Measurements from ENCODE around the gene UBE2U.

UBE2U gene, protein sequence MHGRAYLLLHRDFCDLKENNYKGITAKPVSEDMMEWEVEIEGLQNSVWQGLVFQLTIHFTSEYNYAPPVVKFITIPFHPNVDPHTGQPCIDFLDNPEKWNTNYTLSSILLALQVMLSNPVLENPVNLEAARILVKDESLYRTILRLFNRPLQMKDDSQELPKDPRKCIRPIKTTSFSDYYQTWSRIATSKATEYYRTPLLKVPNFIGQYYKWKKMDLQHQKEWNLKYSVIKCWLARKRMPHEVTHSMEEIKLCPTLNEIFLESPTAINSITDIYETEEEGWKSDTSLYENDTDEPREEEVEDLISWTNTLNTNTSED

DNA sequence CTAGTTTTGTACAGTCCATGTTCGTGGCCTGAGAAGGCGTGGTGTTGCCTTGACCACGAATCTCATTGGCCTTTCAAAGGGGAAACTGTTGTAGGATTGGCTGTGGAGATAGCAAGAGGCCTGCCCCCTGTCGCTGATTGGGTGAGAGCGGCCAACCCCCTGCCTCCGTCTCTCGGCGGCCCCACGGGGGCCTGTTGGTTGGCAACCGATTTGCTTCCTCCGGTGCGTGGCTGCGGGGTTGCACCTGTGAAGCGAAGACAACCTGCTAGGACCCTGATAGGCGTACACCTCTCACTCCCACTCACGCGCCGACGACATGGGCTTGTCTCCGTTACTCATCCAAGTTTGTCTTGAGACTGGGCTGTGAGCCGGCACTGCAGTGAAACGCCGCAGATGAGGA lies at the start of gene UBE2U:
Gene UBE2U, plus strand, starts transcription at position 204 of the 400 bp plus-strand sequence. CDS start 428 bp downstream, outside the sequence.
- DNase-seq, result no peak
- in situ Hi-C loops (cut with HindIII; ENCODE audit: low pct_ligation_motif_present, low pct_unique_long_range_greater_than_20kb, low sequenced_read_pairs), result no loop called here

DNA sequence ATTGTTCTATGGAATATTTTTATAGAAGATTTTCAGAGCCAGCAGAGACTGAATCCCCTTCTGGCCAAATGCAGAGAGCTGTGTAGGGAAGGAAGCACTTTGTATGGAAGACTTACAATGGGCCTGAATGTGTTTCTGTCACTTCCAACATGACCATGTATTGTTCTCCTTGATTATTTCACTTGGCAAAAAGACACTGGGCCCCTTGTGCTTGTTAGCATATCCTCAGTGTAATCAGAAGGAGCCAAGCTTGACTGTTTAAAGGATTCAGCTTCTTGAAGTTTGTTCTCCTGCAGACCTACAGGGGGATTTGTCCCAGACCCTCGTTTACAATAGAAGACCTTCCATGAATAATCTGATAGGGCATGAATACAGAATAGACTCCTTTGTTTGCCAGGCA lies 48.1 kb upstream of the UBE2U start:
- DNase-seq, result no peak
- in situ Hi-C loops (cut with HindIII; ENCODE audit: low pct_ligation_motif_present, low pct_unique_long_range_greater_than_20kb, low sequenced_read_pairs), result no loop called here

DNA sequence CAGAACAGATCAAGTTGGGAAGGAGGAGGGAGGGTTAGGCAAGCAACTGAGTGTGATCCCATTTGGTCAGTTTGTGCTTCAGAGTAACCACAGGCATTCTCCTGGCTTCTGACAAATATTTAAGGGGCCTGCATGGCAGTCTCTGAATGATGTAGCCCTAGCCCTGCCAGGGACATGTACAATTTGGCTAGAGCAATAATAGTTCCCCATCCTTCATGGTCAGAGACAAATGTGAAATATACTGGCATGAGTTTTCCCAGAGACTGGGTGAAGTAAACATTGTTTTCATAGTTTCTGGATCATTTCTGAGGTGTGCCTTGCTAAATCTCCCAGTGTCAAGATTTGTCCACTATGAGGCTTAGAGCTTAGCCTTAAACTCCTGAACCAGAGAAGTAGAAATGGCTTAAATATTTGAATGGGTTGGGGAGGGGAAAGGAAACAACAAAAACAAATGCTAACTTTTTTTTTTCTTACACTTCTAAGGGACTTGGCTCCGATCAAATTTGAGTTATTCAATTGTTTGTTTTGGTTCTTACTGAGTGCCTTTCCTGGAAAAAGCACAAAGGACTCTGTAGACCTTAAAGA lies 42.0 kb upstream of the UBE2U start:
- in situ Hi-C loops (cut with HindIII; ENCODE audit: low pct_ligation_motif_present, low pct_unique_long_range_greater_than_20kb, low sequenced_read_pairs), result no loop called here
- DNase-seq, result no peak

DNA sequence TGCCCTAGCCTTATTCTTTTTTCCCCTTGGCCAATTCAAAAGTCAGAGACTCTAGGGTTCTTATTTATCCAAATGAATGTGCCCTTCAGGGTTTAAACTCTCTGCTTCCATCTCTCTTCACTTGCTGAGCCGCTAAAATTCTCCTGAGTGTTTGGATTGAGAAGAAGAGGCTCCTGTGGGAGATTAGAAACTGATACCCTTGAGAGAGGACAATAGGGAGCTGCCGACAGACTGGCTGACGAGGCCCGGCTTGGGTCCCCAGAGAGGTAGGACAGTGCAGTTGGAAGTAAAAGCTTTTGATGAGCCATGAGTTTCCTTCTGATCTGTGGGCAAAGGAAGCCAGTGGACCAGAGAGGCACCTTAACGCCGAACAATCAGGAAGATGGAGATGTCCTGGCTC lies 41.3 kb upstream of the UBE2U start:
- in situ Hi-C loops (cut with HindIII; ENCODE audit: low pct_ligation_motif_present, low pct_unique_long_range_greater_than_20kb, low sequenced_read_pairs), result no loop called here
- no peak for DNase-seq

DNA sequence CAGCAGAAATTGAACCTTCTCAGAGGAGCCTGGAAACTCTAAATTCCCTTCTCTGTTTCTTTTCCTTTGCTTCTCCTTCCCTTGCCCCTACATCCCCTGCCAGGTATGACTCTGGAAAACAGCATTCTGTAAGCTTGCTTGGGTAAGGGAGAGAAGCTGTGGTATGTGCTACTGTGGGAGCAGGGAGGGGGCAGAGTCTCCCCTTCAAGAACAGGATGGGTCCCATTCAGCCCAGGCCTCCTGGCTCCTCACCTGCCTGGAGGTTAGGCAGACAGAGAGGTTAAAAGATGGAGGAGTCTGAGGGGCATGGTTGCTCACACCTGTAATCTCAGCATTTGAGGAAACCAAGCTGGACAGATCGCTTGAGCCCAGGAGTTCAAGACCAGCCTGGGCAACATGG lies 40.6 kb upstream of the UBE2U start:
- no peak for DNase-seq
- in situ Hi-C loops (cut with HindIII; ENCODE audit: low pct_ligation_motif_present, low pct_unique_long_range_greater_than_20kb, low sequenced_read_pairs), result no loop called here

DNA sequence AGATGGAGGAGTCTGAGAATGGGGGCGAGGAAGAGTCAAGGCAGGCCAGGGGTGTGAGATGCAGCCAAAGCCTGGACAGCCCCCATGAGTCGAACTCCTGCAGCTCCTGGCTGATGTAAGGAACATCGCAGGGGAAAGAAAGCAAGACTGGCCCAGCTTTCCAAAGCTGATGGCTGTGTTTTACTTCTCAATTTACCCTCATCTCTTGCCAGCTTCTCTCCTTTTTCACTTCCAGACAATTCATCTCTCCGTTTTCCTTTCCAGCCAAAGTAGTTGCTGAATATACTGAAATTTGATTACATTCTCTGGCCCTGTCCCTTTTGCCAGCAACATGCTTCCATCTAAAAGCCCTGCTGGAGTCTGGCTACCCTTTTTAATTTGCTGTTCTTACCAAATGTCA lies 40.0 kb upstream of the UBE2U start:
- in situ Hi-C loops (cut with HindIII; ENCODE audit: low pct_ligation_motif_present, low pct_unique_long_range_greater_than_20kb, low sequenced_read_pairs), result no loop called here
- DNase-seq, result no peak

DNA sequence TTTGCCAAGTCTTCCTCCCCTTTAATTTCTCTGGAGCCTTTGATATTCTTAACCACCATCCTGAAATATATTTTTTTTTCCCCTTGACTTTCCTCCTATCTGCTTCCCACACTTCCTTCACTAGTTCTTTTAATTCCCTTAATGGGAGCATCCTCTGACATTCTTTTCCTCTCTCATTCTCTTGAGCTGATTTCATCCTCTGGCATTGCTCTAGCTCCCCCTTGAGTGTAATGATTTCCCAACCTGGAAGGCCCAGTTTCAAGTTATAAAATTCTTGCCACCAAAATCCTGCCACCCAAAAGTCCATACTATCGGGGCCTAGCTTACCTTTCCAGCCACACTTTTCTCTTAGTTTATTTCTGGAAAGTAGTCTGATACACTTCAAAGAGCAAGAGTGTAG lies 39.5 kb upstream of the UBE2U start:
- DNase-seq, result peak; percentile 41
- in situ Hi-C loops (cut with HindIII; ENCODE audit: low pct_ligation_motif_present, low pct_unique_long_range_greater_than_20kb, low sequenced_read_pairs), result no loop called here

DNA sequence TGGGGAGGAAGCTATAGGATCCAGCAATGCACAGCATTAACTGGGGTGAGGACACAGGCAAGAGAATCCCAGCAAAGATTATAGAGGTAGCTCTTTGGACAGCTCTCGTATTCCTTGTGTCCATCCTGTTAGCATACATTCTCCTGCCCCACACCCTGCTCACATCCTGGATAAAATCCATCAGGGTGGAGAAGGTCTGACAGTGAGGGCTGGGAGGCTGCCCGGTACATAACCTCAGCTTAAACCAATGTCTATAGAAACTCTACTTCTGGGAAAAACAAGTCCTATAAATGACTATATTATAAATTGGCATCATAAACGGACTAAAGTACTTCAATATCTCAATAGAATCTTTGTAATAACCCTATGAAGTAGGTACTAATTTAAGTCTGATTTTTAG lies 36.8 kb upstream of the UBE2U start:
- in situ Hi-C loops (cut with HindIII; ENCODE audit: low pct_ligation_motif_present, low pct_unique_long_range_greater_than_20kb, low sequenced_read_pairs), result no loop called here
- DNase-seq, result no peak

DNA sequence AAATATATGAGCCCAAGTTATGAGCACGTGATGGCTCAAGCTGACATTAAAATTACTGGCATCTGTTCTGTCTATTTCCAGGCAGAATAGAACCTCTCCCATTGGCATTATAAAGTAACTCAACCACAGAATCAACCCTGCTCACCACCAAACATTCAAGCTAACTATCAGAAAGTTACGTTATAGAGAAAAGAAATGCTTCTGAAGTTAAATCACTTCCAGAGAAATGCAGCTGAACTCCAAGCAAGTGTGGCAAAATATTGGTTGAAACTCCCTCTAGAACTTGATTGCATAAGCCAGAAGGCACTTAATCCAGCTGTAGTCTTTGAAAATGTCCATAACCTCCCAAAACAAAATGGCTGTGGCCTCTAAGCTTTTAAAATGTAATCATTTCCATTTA lies 36.2 kb upstream of the UBE2U start:
- no peak for DNase-seq
- in situ Hi-C loops (cut with HindIII; ENCODE audit: low pct_ligation_motif_present, low pct_unique_long_range_greater_than_20kb, low sequenced_read_pairs), result no loop called here

DNA sequence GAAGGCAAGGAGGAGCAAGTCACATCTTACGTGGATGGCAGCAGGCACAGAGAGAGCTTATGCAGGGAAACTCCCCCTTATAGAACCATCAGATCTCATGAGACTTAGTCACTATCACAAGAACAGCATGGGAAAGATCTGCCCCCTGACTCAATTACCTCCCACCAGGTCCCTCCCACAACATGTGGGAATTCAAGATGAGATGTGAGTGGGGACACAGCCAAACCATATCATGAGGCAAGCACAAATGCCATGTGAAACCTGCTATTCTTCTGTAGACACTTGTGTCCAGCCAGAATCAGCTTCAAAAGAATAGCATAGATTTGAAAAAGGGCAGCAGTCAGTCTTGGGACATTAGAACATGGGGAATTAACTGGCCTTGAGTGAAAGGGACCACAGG lies 32.2 kb upstream of the UBE2U start:
- in situ Hi-C loops (cut with HindIII; ENCODE audit: low pct_ligation_motif_present, low pct_unique_long_range_greater_than_20kb, low sequenced_read_pairs), result no loop called here
- no peak for DNase-seq

DNA sequence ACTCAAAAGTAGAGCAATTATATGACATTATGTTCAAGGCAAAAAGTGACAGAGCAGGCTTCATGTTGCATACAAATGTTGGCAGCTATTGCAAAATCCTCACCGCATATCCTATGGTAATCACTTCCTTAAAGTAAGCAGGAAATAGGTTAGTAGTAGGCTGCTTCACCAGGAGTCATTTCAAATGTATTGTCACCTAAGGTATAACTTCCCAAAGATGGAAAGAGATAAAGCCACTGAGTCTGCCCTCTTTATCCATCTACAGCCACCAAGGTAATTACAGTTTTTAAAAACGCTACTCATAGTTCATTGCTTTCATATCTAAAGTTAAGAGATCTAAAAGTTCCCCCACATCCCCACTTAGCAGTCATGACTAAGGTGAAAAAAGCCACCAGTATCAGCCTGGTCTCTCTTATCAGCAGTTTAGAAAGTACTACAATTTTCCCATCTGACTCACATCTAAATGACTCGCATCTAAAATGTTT lies 31.6 kb upstream of the UBE2U start:
- DNase-seq, result peak; percentile 24
- in situ Hi-C loops (cut with HindIII; ENCODE audit: low pct_ligation_motif_present, low pct_unique_long_range_greater_than_20kb, low sequenced_read_pairs), result no loop called here

DNA sequence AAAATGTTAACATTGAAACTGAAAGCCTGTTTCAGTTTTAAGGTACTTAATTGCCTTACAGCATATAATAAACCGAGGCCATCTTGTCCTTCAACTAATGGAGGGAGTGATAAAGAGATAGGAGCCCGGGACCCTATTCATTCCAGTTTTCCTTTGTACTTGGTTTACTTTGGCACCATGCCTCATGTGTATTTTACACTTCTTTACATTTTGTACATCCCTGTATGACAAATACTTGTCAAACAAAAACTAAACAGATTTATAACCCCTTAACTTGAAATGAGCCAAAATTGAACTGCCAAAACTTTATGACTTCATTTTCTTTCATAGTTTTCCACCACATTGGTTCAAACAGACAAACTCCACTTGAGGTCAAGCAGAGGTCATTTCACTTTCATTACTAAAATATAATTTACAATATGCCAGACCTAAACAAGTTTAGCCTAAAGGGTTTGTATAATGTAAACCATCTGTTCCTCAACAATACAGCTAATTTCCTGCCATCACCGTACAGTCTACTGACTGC lies 30.9 kb upstream of the UBE2U start:
- in situ Hi-C loops (cut with HindIII; ENCODE audit: low pct_ligation_motif_present, low pct_unique_long_range_greater_than_20kb, low sequenced_read_pairs), result no loop called here
- no peak for DNase-seq

DNA sequence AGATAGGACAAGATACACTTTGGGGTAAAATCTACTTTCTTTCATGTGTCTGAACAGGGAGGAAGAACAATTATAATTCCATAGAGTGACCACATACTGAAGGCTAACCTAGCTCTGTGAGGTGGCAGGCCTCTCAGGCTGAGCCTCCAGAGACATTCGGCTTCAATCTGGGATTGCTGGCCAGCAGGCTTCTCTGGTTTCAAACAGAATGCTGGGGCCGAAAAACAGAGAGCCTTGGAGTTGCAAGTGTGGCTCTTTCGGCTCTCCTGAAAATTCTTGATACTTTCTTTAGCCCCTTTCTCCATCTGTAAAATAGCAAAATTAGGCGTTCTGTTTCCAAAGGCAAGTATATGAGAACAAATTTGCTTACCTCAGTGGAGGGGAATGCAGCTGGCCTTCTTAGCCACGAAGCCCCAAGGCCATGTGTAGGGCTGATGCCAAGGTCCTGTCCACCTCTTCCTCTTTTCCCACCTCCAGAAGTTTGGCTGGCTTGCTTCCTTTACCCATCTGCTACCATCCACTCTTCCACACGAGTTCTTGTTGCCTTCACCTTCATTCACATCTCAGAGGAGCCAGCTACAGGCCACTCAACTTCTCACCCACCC lies 30.0 kb upstream of the UBE2U start:
- no peak for DNase-seq
- in situ Hi-C loops (cut with HindIII; ENCODE audit: low pct_ligation_motif_present, low pct_unique_long_range_greater_than_20kb, low sequenced_read_pairs), result no loop called here

DNA sequence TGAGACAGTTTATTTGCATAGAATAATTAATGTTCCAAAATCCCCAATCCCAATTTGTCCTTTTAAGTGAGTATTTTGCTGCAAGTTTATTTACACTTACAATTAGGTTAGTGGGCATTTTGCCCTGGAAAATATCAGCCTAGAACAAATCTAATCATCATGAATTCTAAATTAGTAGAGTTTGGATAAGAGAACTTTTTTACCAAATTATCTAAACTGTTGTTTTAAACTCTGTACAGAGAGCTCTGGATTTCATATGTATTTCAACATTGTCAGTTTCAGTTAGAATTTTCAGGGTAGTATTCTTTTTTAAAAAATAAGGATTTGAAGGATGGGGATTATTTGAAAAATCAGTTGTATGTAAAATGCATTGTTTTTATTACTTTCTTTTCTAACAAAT lies 27.8 kb upstream of the UBE2U start:
- in situ Hi-C loops (cut with HindIII; ENCODE audit: low pct_ligation_motif_present, low pct_unique_long_range_greater_than_20kb, low sequenced_read_pairs), result no loop called here
- DNase-seq, result no peak

DNA sequence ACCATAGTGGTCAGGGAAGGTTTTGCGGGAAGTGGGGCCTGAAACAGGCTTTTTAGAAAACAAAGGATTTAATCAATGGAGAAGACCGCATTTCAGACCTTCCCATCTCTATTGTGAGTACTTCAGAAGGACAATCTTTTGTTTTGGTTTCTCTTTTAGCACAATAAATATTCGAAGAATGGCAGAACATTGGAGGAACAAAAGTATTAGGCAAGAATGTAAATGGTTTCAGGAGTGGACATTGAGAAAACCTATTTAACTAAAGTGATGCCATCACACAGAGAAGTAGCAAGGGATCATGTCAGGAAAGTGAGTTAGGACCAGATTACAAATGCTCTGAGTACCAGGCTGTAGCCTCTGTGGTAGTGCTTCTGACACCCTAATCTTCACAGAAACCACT lies 26.8 kb upstream of the UBE2U start:
- no peak for DNase-seq
- in situ Hi-C loops (cut with HindIII; ENCODE audit: low pct_ligation_motif_present, low pct_unique_long_range_greater_than_20kb, low sequenced_read_pairs), result no loop called here

DNA sequence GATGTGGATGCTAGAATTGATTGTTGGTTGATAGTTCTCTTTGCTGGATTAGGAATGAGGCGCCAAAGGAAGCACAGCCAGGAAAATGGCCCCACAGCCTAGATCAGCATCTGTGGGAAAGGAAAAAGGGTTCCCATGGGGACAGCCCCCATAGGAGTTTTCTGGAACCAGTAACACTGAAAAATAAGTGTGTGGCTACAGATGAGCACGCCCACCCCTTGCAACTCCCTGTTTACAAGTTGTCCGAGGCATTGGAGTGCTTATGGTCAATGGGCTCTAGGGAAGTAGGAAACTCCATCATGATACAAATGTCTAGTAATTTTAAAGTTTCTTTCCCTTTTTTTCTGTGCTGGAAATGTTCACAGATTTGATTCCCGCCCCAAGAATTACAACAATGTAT lies 23.8 kb upstream of the UBE2U start:
- no peak for DNase-seq
- in situ Hi-C loops (cut with HindIII; ENCODE audit: low pct_ligation_motif_present, low pct_unique_long_range_greater_than_20kb, low sequenced_read_pairs), result no loop called here

DNA sequence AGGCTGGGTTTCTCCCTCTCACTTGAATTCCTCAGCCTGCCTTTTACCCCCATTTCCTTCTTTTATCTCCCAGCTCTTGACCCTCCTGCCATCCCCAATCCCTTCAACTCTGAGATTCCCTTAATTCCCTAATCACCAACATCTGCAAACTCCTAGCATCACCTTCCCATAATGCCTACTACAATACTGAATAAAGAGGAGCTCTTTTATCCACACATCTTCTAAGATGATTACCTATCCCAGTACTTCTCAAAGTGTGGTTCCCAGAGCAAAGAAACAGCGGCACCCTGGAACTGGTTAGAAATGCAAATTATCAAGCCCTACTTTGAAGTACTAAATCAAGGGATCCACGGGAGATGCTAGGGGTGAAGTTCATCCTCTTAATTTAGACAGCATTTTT lies 21.2 kb upstream of the UBE2U start:
- no peak for DNase-seq
- in situ Hi-C loops (cut with HindIII; ENCODE audit: low pct_ligation_motif_present, low pct_unique_long_range_greater_than_20kb, low sequenced_read_pairs), result no loop called here

DNA sequence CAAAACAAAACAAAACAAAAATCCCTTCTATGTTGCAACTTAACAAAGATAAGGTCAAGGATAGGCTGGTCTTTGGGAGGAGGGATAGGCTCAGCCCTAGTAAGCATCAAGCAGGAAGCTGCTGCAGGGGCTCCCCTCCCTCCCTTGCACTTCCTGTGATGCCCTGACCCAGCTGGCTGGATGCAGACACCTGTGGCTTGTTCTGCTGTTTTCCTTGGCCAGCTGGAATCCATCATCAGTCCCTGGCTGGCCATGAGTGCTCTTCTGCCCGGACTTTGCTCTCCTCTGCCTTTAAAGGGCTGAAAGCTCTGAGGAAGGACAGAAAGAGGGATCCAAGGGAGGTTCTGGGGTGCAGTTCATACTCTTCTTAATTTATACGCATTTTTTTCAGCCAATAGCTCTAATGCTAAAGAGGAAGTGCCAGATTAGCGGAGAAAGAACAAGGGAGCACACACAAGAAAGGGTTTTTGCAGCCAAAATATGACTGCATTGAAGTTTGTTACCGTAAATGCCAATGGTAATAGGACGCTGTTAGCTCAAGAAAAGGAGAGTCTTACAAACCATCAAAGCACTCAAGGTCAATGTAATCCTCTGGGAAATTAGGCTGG lies 19.9 kb upstream of the UBE2U start:
- in situ Hi-C loops (cut with HindIII; ENCODE audit: low pct_ligation_motif_present, low pct_unique_long_range_greater_than_20kb, low sequenced_read_pairs), result no loop called here
- DNase-seq, result no peak

DNA sequence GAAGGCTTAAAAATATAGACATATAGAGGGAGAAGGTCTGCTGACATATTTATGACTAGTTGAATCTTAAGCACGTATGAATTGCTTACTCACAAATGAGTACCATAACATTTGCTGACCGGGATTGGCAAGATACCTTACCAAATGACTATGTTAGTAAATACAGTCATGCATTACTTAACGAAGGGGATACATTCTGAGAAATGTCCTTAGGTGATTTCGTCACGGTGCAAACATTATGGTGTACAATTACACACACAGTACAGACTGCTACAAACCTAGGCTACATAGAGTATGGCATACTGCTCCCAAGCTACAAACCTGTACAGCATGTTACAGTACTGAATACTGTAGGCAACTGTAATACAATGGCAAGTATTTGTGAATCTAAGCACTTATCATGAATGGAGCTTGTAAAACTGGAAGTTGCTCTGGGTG lies 19.4 kb upstream of the UBE2U start:
- in situ Hi-C loops (cut with HindIII; ENCODE audit: low pct_ligation_motif_present, low pct_unique_long_range_greater_than_20kb, low sequenced_read_pairs), result no loop called here
- no peak for DNase-seq

All from ACHN (cell line).